Esophagus muscularis mucosa (tissue), 4 donors: ENCODE data around the gene SPPL2B. TPM values are rescaled to one million over a fixed set of nuclear protein-coding genes. Genes with fewer than 3 reads are reported as not detected.

Source experiments
- DNase-seq: peaks from one replicate; pipeline ENCODE4 v3.0.0-alpha.2; 2017; ENCODE audit errors: extremely low spot score
- H3K27ac ChIP-seq, 4 donors: fragments of 200-600 bp; sonication (generic); replicated peaks in 1 of 4; 1 replicate in 3 of 4; 2 replicates in 1 of 4; pipeline ENCODE4 v1.5.1; 2016 to 2019; ENCODE audit warnings: mild to moderate bottlenecking in 1 of 4
- H3K27me3 ChIP-seq, 4 donors: fragments of 200-600 bp; sonication (generic); one replicate each; pipeline versions ENCODE4 v1.5.1 to v1.6.0; 2016 to 2019
- H3K36me3 ChIP-seq, 4 donors: fragments of 200-600 bp; sonication (generic); one replicate each; pipeline ENCODE4 v1.5.1; 2016 to 2019
- H3K4me1 ChIP-seq, 4 donors: fragments of 200-600 bp; sonication (generic); one replicate each; pipeline ENCODE4 v1.5.1; 2016 to 2019
- H3K4me3 ChIP-seq, 4 donors: fragments of 200-600 bp; sonication (generic); 1 replicate in 2 of 4; 2 replicates in 2 of 4; pipeline ENCODE4 v1.5.1; 2016 to 2019; ENCODE audit warnings: mild to moderate bottlenecking in 4 of 4, moderate library complexity in 1 of 4
- H3K9me3 ChIP-seq, 4 donors: fragments of 200-600 bp; sonication (generic); 1 replicate in 3 of 4; 2 replicates in 1 of 4; pipeline ENCODE4 v1.5.1; 2016 to 2019
- CTCF ChIP-seq, 3 experiments: fragments of 200-600 bp in 2 of 3; fragments of 450-650 bp in 1 of 3; sonication (generic) in 2 of 3; IDR thresholded peaks; one replicate each; pipeline ENCODE4 v1.5.1; 2017 to 2019; ENCODE audit warnings: antibody characterized with exemption in 3 of 3, mild to moderate bottlenecking in 2 of 3, moderate library complexity in 1 of 3
- EP300 ChIP-seq: sonication (generic); formaldehyde crosslinking; IDR thresholded peaks from one replicate; pipeline ENCODE4 v1.6.1; 2017; ENCODE audit warnings: antibody characterized with exemption
- POLR2A ChIP-seq: fragments of 450-650 bp; IDR thresholded peaks from one replicate; pipeline ENCODE4 v1.6.1; 2017; ENCODE audit warnings: antibody characterized with exemption, moderate library complexity, mild to moderate bottlenecking, low read depth
- POLR2AphosphoS5 ChIP-seq, 2 donors: sonication (generic); formaldehyde crosslinking; IDR thresholded peaks; one replicate each; pipeline ENCODE4 v1.6.1; 2017; ENCODE audit warnings: antibody characterized with exemption in 2 of 2
- WGBS: methylation state at CpG from one replicate; pipeline ENCODE4 v1.1.5; 2018; 5-methylcytosine and 5-hydroxymethylcytosine counted together
- intact Hi-C: fragments of 100-400 bp; cut with DNase I; formaldehyde crosslinking; loops from one replicate; pipeline ENCODE4 v1.15.1; 2023
- total RNA-seq, 4 donors: library from RNA; depleted of rRNA; stranded (reverse); fragments of >200 nt; gene quantifications; one replicate each; pipeline versions ENCODE4 v1.1.0 to v1.2.1, GENCODE V29; 2016

The SPPL2B gene
- total RNA-seq, 4 donors from 2014 or later = 25.0 to 42.4 (median 29.9) TPM

- no peak for DNase-seq
- Histone ChIP-seq H3K4me1 (peaks cover 20 to 33% (median 30%) of the 10 kb centered on the region in 4 donors), H3K9me3 (no peaks in the 10 kb centered on the region), H3K36me3 (no peaks in the 10 kb centered on the region), H3K27ac (peak overlapping the region in 1 of 4 donors; percentile 57), H3K4me3 (peak overlapping the region; percentile 43 to 52 (median 48)), H3K27me3 (peaks cover 3 to 59% (median 36%) of the 10 kb centered on the region in 4 donors)
- no peak for TF ChIP-seq CTCF (IDR thresholded peaks at IDR 0.05)
- TF ChIP-seq EP300 = no peak
- intact Hi-C loops = no loop called here
- 63% methylated on average over 23 of the region's 28 CpGs for WGBS
These were observed 39.4 kb upstream of the SPPL2B start for GRCh38 chr19:2288818-2289713.

- no peak for DNase-seq
- H3K27ac ChIP-seq = peak overlapping the region in 2 of 4 donors; percentile 35 to 57
- H3K9me3 ChIP-seq = no peaks in the 10 kb centered on the region
- TF ChIP-seq POLR2A (no peak), POLR2AphosphoS5 (IDR thresholded peaks at IDR 0.05) (no peak), CTCF (IDR thresholded peaks at IDR 0.05) (no peak), EP300 (no peak)
- peaks cover 3 to 66% (median 36%) of the 10 kb centered on the region in 4 donors for H3K27me3 ChIP-seq
- H3K36me3 ChIP-seq = no peaks in the 10 kb centered on the region
- peak overlapping the region; percentile 43 to 52 (median 48) for H3K4me3 ChIP-seq
- peaks cover 28 to 41% (median 38%) of the 10 kb centered on the region in 4 donors for H3K4me1 ChIP-seq
- WGBS = 4% methylated on average over 5 of the region's 74 CpGs
- intact Hi-C loops = no loop called here
These were observed 38.6 kb upstream of the SPPL2B start for GRCh38 chr19:2289714-2290435.

GRCh38 chr19:2290441-2291184 lies 37.9 kb upstream of the SPPL2B start:
- intact Hi-C loops = no loop called here
- H3K36me3 ChIP-seq = no peaks in the 10 kb centered on the region
- TF ChIP-seq POLR2AphosphoS5 (IDR thresholded peaks at IDR 0.05) (no peak), POLR2A (no peak), CTCF (IDR thresholded peaks at IDR 0.05) (no peak), EP300 (no peak)
- 18% methylated on average over 6 of the region's 82 CpGs for WGBS
- H3K27ac ChIP-seq = peak overlapping the region in 2 of 4 donors; percentile 35 to 57
- peaks cover 35 to 49% (median 45%) of the 10 kb centered on the region in 4 donors for H3K4me1 ChIP-seq
- H3K27me3 ChIP-seq = peaks cover 3 to 66% (median 36%) of the 10 kb centered on the region in 4 donors
- H3K4me3 ChIP-seq = peak overlapping the region; percentile 43 to 52 (median 48)
- H3K9me3 ChIP-seq = no peaks in the 10 kb centered on the region
- DNase-seq = no peak

- no peaks in the 10 kb centered on the region for H3K36me3 ChIP-seq
These were observed 37.2 kb upstream of the SPPL2B start for GRCh38 chr19:2291185-2291751.

More at GRCh38 chr19:2291185-2291751, 37.2 kb upstream of the SPPL2B start:
- peak overlapping the region; percentile 43 to 52 (median 48) for H3K4me3 ChIP-seq
- 0% methylated on average over 12 of the region's 67 CpGs for WGBS
- TF ChIP-seq POLR2AphosphoS5 (IDR thresholded peaks at IDR 0.05) (no peak), POLR2A (no peak), EP300 (no peak), CTCF (IDR thresholded peaks at IDR 0.05) (no peak)
- H3K27ac ChIP-seq = no peak overlapping the region
- H3K9me3 ChIP-seq = no peaks in the 10 kb centered on the region
- intact Hi-C loops = no loop called here
- DNase-seq = no peak
- peaks cover 3 to 66% (median 36%) of the 10 kb centered on the region in 4 donors for H3K27me3 ChIP-seq
- peaks cover 35 to 49% (median 46%) of the 10 kb centered on the region in 4 donors for H3K4me1 ChIP-seq
